ENCODE measurements around the gene GAS2. TPM values are rescaled to one million over a fixed set of nuclear protein-coding genes. Genes with fewer than 3 reads are reported as not detected.
A peak's percentile ranks its signal among the peaks of the same experiment; 100 is the strongest.

The GAS2 gene
- polyA plus RNA-seq, 1 donor, result 6.0 TPM

DNA sequence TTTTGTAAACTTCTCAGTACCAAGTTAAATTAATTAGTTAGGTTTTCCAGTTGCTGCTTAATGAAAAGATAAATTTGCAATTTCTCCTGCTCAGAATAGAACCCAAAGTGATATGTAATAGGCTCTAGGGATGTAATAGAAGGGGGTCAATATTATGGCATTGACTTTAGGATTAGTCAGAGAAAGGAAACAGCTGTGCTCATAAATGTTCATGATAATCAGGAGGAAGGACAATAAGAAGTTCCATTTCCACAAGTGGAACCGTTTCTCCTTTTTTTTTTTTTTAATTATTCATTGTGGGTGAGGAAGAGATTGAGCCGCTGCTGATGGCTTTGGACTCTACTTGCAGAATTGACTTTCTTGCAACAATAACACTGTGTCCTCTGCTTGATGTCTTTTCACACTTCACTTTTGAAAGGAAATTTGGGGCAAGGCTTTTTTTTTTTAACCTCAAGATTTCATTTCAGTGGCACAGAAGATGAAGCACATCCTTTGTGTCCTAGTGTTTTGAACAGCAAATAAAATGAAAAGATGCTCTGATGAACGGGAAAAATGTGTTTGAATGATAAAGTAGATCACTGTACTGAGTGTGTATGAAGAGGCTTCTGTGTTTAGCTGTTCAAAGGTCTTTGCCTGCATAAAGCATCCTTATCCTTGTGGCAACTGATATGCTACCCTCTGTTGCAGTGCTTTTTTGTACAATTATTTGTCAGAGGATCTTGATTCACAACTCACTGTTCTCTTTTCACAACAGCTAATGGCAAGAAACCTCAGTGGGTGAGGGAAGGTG, 62.4 kb downstream of the GAS2 start:
- DNase-seq, result no peak

DNA sequence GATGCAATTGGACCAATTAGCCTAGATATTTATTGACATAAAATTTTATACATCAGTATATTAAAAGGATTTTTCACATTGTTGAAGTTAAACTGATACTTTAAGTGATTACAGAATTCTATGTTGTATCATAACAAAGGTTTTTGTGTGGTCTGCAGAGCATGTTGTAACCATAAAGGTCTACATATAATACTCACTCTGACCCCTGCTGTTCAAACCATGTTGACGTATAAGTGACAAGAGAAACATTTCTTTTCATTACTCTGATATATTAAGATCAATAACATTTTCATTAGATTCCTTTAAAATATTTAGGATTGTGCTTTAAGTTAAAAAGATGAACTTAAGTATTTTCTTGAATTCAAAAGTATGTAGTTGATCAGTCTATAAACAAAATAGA, 63.9 kb downstream of the GAS2 start:
- no peak for DNase-seq

DNA sequence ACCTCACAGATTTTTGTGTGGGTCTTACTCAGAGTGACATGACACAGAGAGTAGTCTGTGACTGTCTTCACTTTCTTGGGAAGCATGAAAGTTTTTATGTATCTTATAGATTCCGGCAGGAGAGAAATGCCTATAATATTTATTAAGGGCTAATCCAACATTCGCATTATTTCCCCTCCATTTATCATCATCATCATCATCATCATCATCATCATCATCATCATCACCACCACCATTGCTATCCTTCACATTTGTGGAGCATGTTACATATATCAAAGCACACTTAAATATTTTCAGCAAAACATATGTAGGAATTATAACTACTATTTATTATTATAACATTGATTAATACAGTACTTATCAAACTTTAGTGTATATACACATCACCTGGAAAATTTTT, 66.2 kb downstream of the GAS2 start:
- no peak for DNase-seq

DNA sequence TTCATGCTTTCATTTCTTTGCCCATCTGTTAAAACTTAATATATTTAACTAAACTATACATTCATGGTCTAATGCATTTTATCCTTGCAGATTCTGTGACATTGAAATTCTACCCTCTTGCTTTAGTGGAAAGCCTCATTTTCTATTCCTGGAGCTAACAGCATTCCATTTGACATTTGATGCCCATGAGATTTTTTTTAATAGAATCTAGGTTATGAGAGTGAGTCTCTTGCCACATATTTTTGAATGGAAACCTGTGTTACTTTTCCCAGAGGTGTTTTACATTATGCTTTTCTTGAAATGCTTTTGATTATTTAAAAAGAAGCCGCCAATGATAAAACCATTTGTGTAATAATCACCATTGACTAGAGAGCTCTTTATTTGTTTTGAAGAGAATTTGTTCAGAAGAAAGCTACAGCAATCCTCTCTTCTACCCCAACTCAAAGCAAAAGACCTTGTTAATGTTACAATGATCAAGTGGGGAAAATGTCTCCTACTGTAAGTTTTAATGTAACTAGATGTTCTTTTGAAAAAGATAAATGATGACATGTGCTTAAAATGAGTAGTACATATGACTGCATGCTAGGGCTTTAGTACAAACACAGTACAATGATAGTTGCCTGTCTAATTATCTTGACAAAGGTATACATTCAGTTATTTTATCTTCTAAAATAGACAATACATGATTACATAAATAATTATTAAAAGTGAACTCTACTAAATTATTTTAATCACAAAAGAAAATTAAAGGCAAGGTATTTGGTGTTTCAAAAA, 67.3 kb downstream of the GAS2 start:
- DNase-seq, result no peak

DNA sequence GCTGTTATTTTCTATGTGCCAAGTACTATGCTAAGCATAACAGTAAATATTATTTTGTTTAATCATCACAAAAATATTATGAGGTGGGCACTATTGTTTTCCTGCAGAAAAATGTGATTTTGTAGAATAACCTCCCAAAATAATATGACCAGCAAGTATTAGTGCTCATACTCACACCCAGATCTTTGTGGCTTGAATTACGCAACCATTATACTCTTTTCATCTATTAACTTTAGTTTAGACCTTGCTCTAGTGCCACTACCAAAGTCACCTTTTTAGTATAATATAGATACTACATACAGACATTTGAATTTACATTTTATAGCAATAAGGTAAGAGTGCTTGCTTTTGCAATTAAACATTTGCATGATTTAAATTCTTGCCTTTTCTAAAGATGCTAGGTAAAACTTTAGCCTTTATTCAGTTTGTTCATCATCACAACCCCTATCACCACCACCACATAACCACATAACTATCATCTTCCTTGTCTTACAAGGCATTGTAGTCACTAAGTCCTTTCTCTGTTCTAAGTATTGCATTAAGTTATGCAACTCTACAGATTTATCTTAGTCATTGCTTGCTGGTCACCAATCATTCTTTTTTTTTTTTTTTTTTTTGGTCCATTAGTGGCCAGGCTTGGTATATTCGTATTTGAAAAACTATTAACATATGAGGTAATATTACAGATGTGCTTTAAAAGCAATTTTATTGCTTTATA, 68.4 kb downstream of the GAS2 start:
- DNase-seq, result no peak

DNA sequence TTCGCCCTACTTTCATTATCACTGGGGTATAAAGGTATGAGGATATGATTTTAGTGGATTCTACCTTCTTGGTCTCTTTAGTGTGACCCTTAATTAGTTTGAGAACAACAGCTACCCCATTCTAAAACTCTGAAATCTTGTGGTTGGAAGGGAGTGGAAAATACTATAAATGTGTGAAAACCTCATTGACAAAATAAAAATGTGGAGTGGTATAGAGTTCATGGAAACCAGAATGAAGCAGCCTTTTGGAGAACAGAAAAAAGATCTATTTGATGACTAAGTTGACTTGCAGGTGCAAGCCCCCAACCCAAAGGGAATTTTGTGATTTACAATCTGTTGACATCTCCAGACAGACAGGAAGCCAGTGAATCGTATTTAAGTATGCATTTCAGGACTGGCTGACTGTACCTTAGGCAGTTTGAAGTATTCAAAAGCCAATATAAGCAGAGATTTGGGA, 75.8 kb downstream of the GAS2 start:
- no peak for DNase-seq

DNA sequence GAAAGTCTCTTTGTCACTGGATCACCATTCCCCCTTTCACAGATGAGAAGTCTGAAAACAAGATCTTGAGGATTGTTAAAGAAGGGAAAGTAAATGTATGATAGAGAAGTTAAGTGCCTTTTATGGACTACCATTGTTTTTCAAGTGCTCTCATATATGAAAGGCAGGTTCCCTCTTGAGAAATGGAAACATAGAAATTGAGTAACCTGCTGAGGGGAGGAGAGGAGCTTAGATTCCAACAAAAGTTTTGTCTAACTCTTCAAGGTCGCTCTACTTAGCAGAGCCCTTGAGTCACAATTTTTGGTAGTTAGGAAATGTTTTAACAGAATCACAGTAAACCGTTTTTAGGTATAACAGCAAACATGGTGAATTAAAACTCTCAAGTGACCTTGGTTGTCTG, 83.1 kb downstream of the GAS2 start:
- DNase-seq, result no peak

DNA sequence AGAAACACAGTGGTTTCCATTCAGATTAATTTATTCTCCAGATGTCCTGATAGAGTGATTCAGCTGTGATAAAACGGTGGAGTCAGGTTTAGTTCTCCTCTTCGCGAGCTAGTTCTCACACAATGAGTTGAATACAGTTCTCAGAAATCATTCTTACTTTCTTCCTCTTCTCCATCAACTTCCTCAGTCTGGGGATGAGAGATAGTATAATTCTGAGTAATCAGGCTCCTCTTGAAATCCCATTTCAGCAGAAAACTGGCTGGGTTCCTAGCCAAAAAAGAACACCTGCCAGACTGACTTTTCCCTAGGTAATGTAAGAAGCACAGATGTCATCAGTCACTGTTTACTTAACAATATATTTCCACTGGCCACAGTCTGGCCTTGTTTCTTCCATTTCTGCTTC, 86.5 kb downstream of the GAS2 start:
- DNase-seq, result peak; percentile 49

DNA sequence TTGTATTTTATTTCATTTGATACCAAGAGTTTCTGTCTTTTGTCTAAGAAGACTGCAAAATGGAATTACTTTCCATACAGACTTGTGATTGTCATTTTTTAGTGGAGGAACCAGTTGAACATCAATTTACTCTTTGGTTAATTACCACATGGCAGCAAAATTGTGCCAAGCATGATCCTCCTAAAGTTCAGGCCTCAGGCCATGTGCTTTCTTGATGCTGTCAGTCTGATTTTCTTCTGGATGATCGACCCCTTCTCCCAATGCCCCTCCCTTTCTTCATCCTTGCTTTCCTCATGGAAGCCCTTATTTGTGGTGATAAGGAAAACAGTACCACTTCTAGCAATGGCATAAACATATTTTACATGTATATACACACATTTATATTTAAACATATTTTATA, 87.0 kb downstream of the GAS2 start:
- DNase-seq, result no peak

DNA sequence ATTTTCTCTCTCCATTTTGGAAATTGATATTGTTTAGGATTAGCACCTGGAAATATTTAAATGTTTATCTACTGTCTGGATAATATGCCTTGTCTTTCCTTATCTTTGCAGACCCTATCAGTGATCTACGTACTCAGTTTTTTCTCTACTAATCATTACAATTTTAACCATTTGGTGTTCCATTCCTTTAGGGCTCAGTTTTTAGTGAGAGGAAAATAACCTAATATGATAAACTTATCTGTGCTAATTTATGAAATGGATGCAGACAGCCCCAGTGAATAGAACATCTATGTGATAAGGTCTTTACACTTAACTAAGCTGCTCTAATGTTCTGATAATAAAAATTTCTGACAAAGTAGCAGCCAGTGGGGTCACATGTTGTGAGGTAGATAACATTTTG, 94.7 kb downstream of the GAS2 start:
- DNase-seq, result no peak

DNA sequence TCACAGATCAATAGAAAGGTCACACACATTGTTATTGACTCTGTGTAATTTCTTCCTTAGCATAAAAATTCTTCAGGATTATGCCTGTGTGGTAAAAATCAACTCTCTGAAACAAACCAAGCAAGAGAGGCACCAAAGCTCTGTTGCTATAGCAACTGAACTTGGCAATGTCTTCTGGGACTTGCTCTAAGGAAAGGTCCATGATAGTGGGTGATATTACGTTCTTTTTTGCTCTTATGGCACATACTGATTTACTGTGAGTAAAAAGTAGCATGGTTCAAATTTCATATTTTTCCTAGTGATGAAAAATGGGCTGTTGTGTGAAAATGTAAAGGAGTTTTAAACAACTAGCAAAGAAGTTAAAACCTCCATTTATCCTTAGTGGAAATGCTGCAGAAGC, 96.8 kb downstream of the GAS2 start:
- DNase-seq, result no peak

DNA sequence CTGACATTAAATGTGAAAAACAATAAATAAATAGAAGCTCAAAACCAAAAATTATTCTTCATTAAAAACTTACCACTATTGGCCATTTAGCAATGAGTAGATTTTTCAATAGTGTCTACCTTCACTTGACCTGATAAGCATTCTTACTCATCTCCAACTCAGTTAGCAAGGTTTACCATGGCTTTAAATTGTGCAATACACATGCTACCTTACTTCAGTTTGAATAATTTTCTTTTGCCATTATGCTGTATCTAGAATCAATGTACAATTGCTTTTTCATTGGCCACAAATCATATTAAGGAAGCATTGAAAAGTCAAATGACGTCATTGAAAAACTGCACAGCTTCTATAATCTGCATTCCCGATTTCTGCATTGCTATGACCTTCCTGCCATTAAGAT, 98.3 kb downstream of the GAS2 start:
- DNase-seq, result no peak

DNA sequence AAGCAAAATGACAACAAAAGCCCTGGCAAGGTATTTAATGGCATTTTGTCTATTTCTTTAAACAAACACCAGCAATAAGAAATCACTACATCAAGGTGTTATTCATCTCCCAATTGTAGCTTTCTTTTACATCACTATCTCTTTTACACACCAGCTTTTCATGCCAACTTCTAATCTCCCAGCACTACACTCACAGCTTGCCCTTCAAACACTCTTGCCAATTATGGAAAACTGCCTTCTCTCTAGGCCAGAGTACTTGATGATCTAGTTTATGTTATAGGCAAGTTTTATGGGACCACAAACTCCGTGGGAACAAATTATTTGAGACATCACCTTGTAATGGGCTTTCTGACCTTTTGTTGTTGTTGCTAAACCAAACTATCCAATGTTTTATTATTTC, 101.9 kb downstream of the GAS2 start:
- no peak for DNase-seq

DNA sequence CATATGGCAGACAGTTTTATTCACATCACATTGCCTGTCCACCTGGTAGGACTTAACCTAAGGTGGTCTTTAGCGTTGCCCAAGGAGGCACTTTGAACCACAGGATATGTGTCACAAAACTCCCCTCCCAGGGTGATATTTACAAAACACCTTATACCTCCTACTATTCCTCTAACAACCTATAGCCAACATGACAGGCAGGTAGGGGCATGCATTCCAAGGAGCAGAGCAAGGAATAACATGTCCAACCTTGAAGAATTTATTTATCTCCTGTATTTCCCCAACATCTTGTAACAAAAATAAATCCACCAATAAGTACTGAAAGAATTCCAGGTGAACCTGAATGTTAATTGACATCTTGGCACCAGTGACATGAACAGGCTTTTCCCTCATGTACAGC, 102.7 kb downstream of the GAS2 start:
- no peak for DNase-seq

DNA sequence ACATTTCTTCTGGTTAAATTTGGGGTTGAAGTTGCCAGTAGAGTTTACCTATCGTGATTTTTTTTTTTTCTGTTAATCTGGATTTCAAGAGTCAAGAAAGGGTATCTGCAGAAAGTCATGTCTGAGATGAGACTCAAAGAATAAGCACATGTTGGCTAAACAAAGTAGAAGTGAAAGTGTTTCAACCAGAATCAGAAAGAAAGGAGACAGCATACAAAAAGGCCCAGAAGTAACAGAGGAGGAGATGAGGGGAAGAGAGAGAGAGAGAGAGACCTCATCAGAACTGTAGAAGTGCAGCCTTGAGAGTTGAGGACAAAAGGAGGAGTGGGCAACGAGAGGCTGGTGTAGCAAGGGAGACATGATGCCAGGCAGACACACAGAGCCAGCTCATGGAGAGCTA, 108.3 kb downstream of the GAS2 start:
- DNase-seq, result no peak

DNA sequence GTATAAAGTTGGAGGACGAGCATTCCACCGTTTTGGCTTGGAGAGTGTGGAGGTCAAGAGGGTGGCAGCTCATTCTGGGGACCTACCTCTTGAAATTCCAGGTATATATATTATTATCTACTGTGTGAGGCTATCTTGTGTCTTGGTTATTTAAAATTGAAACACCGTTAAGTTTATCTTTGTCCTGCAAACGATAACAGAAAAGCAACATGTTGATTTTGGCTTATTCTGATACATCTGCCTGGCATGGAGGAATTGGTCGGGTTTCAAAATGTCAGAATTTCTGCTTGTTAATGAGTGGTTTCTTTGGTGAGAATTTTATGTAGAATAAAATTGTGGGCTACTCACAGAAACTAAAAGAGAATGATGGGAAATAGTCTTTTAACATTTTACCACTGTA, 108.8 kb downstream of the GAS2 start:
- DNase-seq, result no peak

DNA sequence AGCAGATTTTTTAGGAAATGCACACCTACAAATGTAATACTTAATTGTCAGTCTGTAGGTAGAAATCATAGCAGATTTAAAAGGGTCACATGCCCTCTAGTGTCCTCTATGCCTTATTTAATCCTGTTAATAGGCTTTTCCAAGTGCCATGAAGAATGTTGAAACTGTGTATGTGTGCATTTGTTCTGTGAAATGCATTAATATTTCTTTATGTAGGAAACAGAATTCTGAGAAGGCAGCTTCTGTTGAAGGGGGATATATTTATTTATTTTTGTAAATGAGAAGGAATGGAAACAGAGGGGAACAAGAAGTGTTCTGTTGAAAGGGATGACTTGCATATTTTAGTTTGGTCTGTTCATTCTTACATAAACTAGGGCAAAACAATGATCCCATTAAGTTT, 112.2 kb downstream of the GAS2 start:
- no peak for DNase-seq

DNA sequence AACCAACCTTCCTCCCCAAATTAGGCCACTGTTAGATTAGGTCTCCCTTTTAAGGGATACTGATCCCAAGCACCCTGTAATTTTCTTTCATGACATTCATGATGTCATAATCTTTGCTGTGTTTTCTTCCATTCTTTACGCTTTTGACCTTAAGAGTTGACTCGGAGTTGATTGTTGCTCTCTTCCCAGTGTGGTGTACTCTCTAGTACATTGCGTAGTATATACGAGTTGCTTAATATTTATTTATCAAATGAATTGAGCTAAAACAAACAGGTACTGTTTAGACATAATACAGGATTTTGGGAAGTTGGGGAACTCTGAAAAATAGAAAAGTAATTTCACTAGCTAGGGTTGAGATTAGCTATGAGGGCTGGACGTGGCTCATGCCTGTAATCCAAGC, 113.4 kb downstream of the GAS2 start:
- no peak for DNase-seq

DNA sequence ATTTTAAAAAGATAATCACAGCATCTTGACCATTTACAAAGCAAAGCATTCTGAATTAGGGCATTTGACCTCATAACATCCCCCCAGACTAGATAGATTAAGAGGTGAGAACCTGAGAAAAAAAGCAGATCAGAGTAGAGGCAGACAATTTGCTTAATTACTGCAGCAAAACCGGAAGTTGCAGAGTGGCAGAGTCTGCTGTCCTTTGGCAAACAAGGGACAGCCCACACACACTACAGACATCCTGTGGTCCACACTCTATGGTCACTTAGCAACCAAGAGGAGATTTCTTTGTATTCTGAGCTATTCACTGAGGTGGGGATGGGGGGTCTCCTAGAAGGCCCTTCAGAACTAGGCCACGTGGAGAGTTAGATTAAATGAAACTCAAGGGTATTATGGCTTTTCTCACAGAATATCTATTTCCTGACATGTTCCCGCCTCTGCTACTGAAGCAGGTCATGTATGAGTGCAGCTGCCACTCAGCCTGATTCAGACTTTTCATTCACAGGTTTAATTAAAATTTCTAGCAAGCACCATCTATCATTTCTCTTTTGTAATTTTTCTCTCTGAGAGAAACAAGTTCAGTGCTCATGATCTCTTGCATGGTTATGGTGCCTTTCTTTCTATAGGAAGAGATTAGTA, 114.7 kb downstream of the GAS2 start:
- DNase-seq, result no peak

DNA sequence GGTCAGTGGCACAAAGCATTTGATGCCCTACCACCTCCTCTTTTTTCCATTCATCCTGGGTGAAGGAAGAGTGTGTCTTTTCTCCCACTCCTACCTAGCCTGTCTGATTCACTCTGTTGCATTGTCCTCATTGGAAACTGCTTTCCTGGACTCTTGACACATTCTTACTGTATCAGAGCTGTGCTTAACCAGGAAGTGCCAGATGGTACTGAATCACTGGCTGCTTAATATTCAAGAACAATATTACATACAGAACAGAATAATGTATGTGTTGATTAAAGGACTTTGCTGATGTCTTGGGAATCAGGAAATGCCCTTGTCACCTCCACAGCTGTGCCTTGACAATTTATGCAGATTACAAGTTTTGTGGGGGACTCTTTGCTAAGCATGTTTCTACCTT, 118.8 kb downstream of the GAS2 start:
- DNase-seq, result no peak

DNA sequence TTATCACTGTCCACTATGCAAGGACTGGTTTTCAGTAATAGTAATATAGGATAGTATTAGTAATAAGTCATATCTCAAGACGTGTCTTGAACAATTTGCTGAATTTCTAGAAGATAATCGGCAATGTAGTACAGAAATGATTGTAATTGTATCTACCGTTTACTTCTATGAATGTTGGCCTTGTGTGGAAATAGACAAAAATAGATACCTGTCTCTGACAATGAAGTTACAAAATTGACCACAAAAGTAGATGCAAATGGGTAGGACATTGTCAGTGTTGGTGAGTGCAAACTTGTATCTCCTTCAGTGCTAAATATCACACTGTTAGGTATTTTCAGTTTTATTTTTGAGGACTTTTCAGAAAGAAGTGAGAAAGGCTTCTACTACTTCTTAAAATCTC, 120.1 kb downstream of the GAS2 start:
- DNase-seq, result no peak

DNA sequence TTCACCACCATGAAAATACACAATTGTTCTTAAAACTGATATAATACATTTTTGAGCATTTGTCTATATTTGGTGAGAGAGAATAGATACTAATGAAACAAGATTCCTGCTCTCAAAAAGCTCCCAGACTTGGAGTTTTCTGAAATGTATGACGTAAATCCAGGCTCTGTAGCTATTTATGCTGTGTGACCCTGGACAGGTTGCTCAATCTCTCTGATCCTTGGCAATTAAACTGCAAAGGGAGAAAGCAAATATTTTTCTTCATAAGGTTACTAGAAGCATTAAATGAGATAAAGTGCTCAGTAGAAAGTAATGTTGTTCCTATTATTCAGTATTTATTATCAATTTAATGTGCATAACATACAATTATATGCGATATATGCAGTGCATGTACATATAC, 120.6 kb downstream of the GAS2 start:
- DNase-seq, result no peak

DNA sequence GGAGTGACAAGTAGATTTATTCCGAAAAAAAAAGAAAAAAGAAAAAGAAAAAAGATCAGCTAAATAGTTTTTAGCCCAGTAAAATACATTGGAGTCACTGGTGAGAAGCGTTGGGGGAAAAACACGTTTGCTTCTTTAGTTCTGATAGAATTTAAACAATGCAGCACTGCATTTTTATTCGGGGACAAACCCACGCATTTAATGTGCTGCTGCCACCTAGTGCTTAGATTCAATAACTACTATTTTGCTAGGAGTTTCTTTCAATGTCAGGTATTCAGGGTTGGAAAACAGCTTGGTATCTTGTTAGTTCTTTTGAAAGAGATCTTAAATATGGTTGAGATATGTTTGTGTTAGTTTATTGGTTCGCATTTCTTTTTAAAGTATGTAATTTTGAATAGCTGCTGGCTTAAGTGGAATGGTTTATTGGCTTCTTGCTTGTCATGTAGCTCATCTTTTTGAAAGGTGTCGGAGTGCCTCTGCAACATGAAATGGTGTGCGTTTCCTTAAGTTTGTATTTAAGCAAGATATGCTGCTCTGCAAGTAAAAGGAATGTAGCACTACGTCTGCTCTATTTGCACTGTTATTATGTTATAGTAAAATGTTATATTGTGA, 121.2 kb downstream of the GAS2 start:
- peak; percentile 54 for DNase-seq

Data from hindlimb muscle (tissue), 1 donor.